Measurements from ENCODE around the gene TRPT1.

Gene TRPT1

DNA sequence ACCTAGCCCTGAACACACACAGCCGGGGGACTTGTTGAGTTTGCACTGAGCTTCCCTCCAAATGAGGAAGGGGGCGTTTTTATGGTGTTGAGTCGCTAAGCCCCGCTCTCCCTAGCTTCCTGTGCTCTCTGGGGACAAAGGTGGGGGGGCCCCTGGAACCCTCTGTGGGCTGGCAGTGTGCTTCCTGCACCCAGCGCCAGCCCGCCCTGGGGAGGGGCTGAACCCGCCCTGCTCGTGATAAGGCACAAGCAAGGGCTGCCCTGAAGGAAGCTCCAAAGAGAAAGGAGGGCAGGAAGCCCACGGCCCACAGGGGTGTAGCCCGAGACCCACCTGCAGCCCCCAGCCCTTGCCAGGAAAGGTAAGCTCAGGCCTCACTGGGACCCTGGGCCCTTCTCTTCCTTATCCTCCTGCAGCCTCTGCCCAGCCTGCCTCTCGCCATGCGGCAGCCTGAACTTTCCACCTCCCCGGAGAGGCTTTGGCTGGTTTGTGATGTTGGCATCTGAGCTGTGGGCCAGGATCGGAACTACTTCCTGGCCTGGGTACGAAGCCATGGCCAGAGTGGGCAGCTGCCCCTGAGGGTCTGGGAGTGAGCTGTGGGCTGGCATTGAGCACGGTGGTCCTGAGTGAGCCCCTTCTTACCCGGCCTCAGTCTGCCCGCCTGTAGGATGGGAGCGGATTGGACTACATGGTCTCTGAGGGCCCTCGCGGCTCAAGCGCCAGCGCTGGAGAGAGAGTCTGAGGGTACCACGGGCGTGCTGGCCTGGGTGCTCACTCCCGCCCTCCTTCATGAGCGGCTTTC is 19.3 kb downstream of the TRPT1 start, which contains the start of gene FERMT3:
FERMT3 (plus strand) TSS at position 265 of the 799 bp plus-strand sequence. CDS start 644 bp downstream, outside the sequence.
- no peak for DNase-seq

GRCh38 chr11:64204464-64204989 is 21.5 kb downstream of the TRPT1 start:
- DNase-seq: peak; percentile 95

DNA sequence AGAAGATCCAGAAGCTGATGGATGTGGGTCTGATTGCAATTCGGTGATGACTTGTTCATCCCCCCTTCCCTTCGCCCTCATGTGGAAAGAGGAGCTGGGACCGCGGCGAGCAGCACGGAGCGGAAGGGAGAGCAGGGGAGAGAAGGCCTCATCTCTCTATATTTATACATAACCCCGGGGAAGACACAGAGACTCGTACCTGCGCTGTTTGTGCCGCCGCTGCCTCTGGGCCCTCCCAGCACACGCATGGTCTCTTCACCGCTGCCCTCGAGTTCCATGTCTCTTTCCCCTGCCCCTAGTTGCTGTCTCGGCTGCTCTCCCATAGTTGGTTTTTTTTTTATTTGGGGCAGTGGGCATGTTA is 21.9 kb downstream of the TRPT1 start:
- DNase-seq: no peak

DNA sequence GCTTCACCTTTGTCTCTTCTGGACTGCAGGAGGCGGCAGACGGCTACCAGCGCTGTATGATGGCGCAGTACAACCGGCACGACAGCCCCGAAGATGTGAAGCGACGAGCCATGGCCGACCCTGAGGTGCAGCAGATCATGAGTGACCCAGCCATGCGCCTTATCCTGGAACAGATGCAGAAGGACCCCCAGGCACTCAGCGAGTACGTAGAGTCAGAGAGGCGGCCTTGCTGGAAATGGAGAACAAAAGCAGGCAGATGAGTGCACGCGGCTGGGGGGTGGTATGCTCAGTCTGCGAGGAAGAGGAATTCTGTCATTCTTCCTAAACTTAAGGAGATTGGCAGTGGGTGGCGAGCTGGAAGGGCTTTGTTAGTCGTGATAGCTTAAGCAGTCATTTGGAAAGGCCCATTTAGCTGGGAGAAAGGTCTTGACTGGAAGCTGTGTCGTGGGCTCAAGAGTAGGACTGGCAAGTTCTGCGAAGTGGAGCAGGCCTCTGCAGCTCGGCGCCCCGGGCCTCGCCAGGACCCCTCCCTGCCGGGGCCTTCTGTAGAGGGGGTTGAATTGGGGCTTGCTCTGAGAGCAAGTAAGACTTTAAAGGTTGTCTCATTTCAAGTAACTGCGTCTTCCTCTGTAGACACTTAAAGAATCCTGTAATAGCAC is 22.4 kb downstream of the TRPT1 start:
- no peak for DNase-seq

DNA sequence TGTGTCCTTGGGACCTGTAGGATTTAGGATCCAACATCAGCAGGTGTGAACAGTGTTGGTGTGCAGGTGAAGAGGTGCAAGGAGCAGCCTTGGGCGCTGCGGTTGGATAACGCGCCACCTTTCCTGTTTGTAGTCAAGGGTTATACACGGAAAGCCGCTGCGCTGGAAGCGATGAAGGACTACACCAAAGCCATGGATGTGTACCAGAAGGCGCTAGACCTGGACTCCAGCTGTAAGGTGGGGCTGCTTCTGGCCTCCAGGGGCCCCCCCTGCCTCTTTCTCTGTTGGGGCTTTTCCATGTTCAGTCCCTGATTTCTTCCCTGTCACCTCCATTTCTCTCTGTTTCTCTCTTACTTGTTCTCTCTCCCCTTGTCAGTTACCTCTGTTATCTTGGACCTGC is 23.0 kb downstream of the TRPT1 start:
- no peak for DNase-seq

- no peak for DNase-seq
Observed at GRCh38 chr11:64201543-64201942, 24.4 kb downstream of the TRPT1 start.

DNA sequence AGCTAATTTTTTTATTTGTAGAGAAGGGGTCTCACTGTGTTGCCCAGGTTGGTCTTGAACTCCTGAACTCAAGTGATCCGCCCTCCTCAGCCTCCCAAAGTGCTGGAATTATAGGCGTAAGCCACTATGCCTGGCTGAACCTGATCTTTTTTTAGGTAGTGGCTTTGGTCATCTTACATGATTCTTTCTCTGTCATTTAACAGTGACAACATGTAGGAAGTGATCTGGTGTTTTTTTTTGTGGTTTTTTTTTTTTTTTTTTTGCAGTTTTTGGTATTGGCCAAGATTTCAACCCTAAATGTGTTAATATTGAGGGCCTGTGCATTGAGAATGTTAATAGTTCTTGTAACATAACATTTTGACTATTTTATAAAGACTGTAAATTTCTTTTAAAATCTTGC is 27.5 kb downstream of the TRPT1 start:
- DNase-seq: no peak

DNA sequence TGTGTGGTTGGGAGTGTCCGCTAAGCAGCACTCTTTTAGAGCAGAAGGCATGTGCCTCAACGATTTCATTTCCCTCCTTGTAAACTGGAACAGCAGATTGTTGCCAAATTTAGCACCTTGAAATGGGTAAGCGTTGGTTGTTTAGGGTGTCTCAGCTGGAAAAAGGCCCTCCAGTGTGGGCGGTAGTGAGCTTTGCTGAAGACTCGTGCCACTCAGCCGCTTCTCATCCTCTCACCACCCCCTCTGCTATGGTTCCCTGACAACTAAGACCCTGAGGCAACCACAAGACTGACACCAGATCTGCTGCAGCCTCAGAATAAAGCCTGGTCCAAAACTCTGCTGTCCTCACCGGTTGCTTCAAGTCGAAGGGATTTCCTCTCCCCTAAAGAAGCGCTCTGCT is 29.4 kb downstream of the TRPT1 start:
- no peak for DNase-seq

GRCh38 chr11:64192434-64192833 is 33.6 kb downstream of the TRPT1 start:
- DNase-seq: no peak

GRCh38 chr11:64186492-64187165 is 39.4 kb downstream of the TRPT1 start:
- DNase-seq: peak; percentile 58

GRCh38 chr11:64185693-64186491 is 40.1 kb downstream of the TRPT1 start, which contains the start of gene STIP1:
TSS of gene STIP1 (plus strand) at chr11:64186171. CDS start at chr11:64186262, 91 bp downstream.
- peak; percentile 100 for DNase-seq

DNA sequence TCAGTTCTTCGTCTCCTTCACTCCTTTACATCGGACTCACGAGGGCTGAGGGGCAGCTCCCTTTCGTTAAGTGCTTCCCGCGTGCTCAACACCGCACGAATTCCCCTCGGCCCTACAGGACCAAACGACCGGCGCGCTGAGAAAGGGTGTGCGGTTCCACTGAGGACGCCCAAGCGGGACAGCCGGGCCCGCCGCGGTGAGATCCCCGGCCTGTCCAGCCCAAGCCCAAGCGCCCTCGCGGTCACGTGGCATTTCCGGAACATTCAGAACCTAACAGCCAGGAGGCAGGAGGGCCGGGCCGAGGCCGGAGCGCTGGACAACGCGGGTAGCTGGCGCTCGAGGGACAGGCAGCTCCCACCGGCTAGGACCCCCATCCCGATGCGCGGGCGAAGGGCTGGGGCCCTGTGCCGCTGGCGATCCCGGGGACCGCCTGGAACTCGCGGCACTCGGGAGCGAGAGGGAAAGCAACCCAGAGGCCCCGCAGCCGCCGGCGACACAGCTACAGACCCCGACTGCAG is 40.8 kb downstream of the TRPT1 start:
- DNase-seq: peak; percentile 88

GRCh38 chr11:64183890-64184289 is 42.1 kb downstream of the TRPT1 start:
- DNase-seq: no peak

GRCh38 chr11:64181506-64182411 is 44.2 kb downstream of the TRPT1 start:
- DNase-seq: peak; percentile 88

DNA sequence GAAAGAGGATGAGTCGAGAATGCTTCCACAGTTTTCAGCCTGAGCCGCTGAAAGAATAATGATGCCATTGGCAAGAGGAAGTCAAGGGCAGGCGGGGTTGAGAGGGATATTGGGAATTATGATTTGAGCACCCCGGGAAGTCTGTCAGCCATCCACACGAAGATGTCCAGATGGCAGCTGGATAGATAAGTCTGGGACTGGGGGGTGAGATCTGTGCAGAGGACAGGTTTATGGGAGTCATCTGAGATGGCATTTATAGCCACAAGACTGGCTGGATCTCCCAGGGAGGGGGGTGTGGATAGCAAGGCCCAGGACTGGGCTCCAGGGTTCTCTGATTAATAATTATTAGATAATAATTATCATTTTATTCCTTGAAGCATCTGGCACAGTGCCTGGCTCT is 45.1 kb downstream of the TRPT1 start:
- peak; percentile 53 for DNase-seq

- DNase-seq: no peak
Observed at GRCh38 chr11:64178951-64179639, 46.9 kb downstream of the TRPT1 start.

GRCh38 chr11:64178203-64178602 is 47.8 kb downstream of the TRPT1 start:
- DNase-seq: no peak

DNA sequence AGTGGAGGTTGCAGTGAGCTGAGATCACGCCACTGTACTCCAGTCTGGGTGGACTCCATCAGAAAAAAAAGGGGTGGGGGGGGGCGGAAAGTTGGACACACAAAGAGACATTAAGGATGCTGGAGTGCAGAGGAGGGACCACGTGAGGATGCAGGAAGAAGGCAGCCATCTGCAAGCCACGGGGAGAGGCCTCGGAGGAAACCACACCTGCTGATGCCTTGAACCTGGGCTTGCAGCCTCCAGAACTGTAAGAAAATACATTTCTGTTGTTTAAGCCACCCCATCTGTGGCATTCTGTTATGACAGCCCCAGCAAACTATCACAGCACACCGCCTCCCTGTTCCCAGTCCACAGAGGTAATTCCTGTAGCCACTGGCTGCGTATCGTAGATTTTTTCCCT is 49.2 kb downstream of the TRPT1 start:
- DNase-seq: no peak
